SK-N-SH (cell line): ENCODE results near the gene CLPX. TPM values are rescaled to one million over a fixed set of nuclear protein-coding genes. Genes with fewer than 3 reads are reported as not detected.

Experiments
- CTCF ChIA-PET: fragments of 300-600, 350-600 bp; formaldehyde crosslinking; extraction: SDS; loops from one replicate; lab custom pipeline; 2021; lab: Yijun Ruan, JAX
- POLR2A ChIA-PET: fragments of 350-600 bp; sonication (Branson Sonifier 250); formaldehyde crosslinking; extraction: SDS; loops from one replicate; lab custom pipeline; 2020; ENCODE audit warnings: antibody characterized with exemption, inconsistent platforms; lab: Yijun Ruan, JAX
- DNase-seq: peaks from one replicate; pipeline ENCODE4 v3.0.0; 2012
- H2AFZ ChIP-seq: fragments of 200-600 bp; sonication (generic); 2 replicates; pipeline ENCODE4 v1.8.1; 2016; ENCODE audit warnings: antibody characterized with exemption, mild to moderate bottlenecking, low read depth
- H3F3A ChIP-seq: fragments of 200-600 bp; sonication (generic); replicated peaks from 2 replicates; pipeline ENCODE3; 2016; ENCODE audit warnings: antibody characterized with exemption, mild to moderate bottlenecking; ENCODE audit not compliant: insufficient read depth
- H3K27ac ChIP-seq, 2 experiments: fragments of 200-500 bp in 1 of 2; fragments of 200-600 bp in 1 of 2; sonication (Bioruptor generic) in 1 of 2; sonication (generic), shearing (Covaris generic) in 1 of 2; 2 replicates each; pipeline versions ENCODE4 v1.5.1 to v1.6.1; 2014 to 2016; ENCODE audit warnings: low read depth in 2 of 2, inconsistent platforms in 1 of 2, low read length in 1 of 2, mild to moderate bottlenecking in 1 of 2, mixed read lengths in 1 of 2
- H3K27me3 ChIP-seq: fragments of 200-600 bp; sonication (generic), shearing (Covaris generic); 2 replicates; pipeline ENCODE4 v1.6.1; 2016; ENCODE audit warnings: mixed run types; ENCODE audit not compliant: insufficient read depth
- H3K36me3 ChIP-seq, 2 experiments: fragments of 200-500 bp in 1 of 2; fragments of 200-600 bp in 1 of 2; sonication (Bioruptor generic) in 1 of 2; sonication (generic) in 1 of 2; replicated peaks in 1 of 2; 2 replicates each; pipeline versions ENCODE3 to v1.5.1; 2014 to 2016; ENCODE audit warnings: low read length in 1 of 2, mild to moderate bottlenecking in 1 of 2; ENCODE audit not compliant: insufficient read depth in 2 of 2, control insufficient read depth in 1 of 2
- H3K4me1 ChIP-seq, 2 experiments: fragments of 200-500 bp in 1 of 2; fragments of 200-600 bp in 1 of 2; sonication (Bioruptor generic) in 1 of 2; sonication (generic), shearing (Covaris generic) in 1 of 2; 2 replicates each; pipeline versions ENCODE4 v1.5.1 to v1.6.1; 2014 to 2016; ENCODE audit warnings: low read depth in 1 of 2, low read length in 1 of 2, mixed run types in 1 of 2; ENCODE audit not compliant: insufficient read depth in 2 of 2, control insufficient read depth in 1 of 2
- H3K4me2 ChIP-seq: fragments of 200-600 bp; sonication (generic), shearing (Covaris generic); 2 replicates; pipeline ENCODE4 v1.6.1; 2017; ENCODE audit warnings: mixed run types
- H3K4me3 ChIP-seq, 2 experiments: fragments of 200-500 bp in 1 of 2; fragments of 200-600 bp in 1 of 2; sonication (Bioruptor generic) in 1 of 2; sonication (generic), shearing (Covaris generic) in 1 of 2; 2 replicates each; pipeline versions ENCODE4 v1.5.1 to v1.8.1; 2014 to 2016; ENCODE audit warnings: low read depth in 2 of 2, inconsistent platforms in 1 of 2, low read length in 1 of 2, mild to moderate bottlenecking in 1 of 2, mixed read lengths in 1 of 2, moderate library complexity in 1 of 2
- H3K79me2 ChIP-seq: fragments of 200-600 bp; sonication (generic); 2 replicates; pipeline ENCODE4 v1.8.1; 2017; ENCODE audit warnings: mild to moderate bottlenecking; ENCODE audit not compliant: insufficient read depth
- H3K9ac ChIP-seq: fragments of 200-600 bp; sonication (generic); 2 replicates; pipeline ENCODE4 v1.6.1; 2017; ENCODE audit warnings: mixed run types
- H3K9me2 ChIP-seq: fragments of 200-600 bp; sonication (generic); 2 replicates; pipeline ENCODE4 v1.6.1; 2017; ENCODE audit warnings: mixed run types
- H3K9me3 ChIP-seq: fragments of 200-600 bp; sonication (generic); 2 replicates; pipeline ENCODE4 v1.6.1; 2017; ENCODE audit warnings: mixed run types, mild to moderate bottlenecking, moderate library complexity
- H4K20me1 ChIP-seq: fragments of 200-600 bp; sonication (generic); 2 replicates; pipeline ENCODE4 v1.6.1; 2017; ENCODE audit warnings: mild to moderate bottlenecking, mixed run types; ENCODE audit not compliant: insufficient read depth
- MEF2A ChIP-seq: IDR thresholded peaks from 2 replicates; pipeline ENCODE4 v1.4.0; 2012; ENCODE audit warnings: low read depth, borderline replicate concordance
- RAD21 ChIP-seq: IDR thresholded peaks from 2 replicates; pipeline ENCODE4 v1.6.1; 2012; ENCODE audit warnings: mild to moderate bottlenecking, low read length
- RXRA ChIP-seq: IDR thresholded peaks from 2 replicates; pipeline ENCODE4 v1.4.0; 2012; ENCODE audit warnings: low read depth, mild to moderate bottlenecking, borderline replicate concordance
- SMC3 ChIP-seq: IDR thresholded peaks from 2 replicates; pipeline ENCODE4 v1.6.1; 2012; ENCODE audit warnings: low read depth, low read length, improper control_type of control experiment
- TAF1 ChIP-seq: IDR thresholded peaks from 2 replicates; pipeline ENCODE4 v1.6.1; 2012; ENCODE audit warnings: low read depth, mild to moderate bottlenecking, low read length, moderate library complexity, borderline replicate concordance
- USF1 ChIP-seq: IDR thresholded peaks from 2 replicates; pipeline ENCODE4 v1.4.0; 2012; ENCODE audit warnings: low read depth, borderline replicate concordance
- ZBTB33 ChIP-seq: IDR thresholded peaks from 2 replicates; pipeline ENCODE4 v1.4.0; 2012; ENCODE audit warnings: low read depth, borderline replicate concordance
- WGBS: methylation state at CpG from one replicate; pipeline ENCODE4 v1.1.6; 2017; ENCODE audit warnings: low lambda C conversion rate; 5-methylcytosine and 5-hydroxymethylcytosine counted together
- polyA plus RNA-seq, 3 experiments: library from polyadenylated mRNA; depleted of rRNA; stranded (reverse); fragments of >200 nt; gene quantifications; 2 replicates each; pipeline ENCODE4 v1.2.3, GENCODE V29; 2012

The CLPX gene
- polyA plus RNA-seq, 1 of the 3 experiments (the other 2 are of a cell fraction), result 12.9 TPM

GRCh38 chr15:65164139-65164538, 21.0 kb downstream of the CLPX start (continued):
- no peak for TF ChIP-seq USF1

- no peak overlapping the region for H3K27ac ChIP-seq
- no peaks in the 10 kb centered on the region for H4K20me1 ChIP-seq
- H3K4me1 ChIP-seq, result peaks cover 0 to 6% of the 10 kb centered on the region in 2 experiments; a peak in 1 of 4 replicates
- DNase-seq, result no peak
- H3K36me3 ChIP-seq, result peaks cover 40 to 46% of the 10 kb centered on the region in 2 experiments
- CTCF ChIA-PET, result interaction anchor here (1.1 kb wide), 1 partner anchor 16 kb away, joined by 4 read pairs; no protein-coding TSS in a partner anchor
- no peak overlapping the region for H3K4me3 ChIP-seq
- POLR2A ChIA-PET, result no interaction called here
- H3K4me2 ChIP-seq, result no peak overlapping the region
- no peaks in the 10 kb centered on the region for H3K9me2 ChIP-seq
- no peaks in the 10 kb centered on the region for H3K27me3 ChIP-seq
- H3F3A ChIP-seq, result peaks cover 12% of the 10 kb centered on the region
- H3K79me2 ChIP-seq, result peaks cover 41% of the 10 kb centered on the region
- no peak overlapping the region for H3K9ac ChIP-seq
- no peak for TF ChIP-seq SMC3
- TF ChIP-seq ZBTB33, result no peak
- no peak for TF ChIP-seq RXRA
- peak; percentile 54; the same call in 1 of the 2 replicates for TF ChIP-seq MEF2A
- H3K9me3 ChIP-seq, result no peaks in the 10 kb centered on the region
- WGBS, result 78% methylated on average over 4 of the region's 4 CpGs
- no peak overlapping the region for H2AFZ ChIP-seq
These were observed 22.1 kb downstream of the CLPX start for GRCh38 chr15:65163041-65163440.

GRCh38 chr15:65156692-65157091, 28.4 kb downstream of the CLPX start:
- peaks cover 60 to 65% of the 10 kb centered on the region in 2 experiments for H3K36me3 ChIP-seq
- no peak overlapping the region for H3K27ac ChIP-seq
- H3K9ac ChIP-seq, result no peak overlapping the region
- H2AFZ ChIP-seq, result no peak overlapping the region
- 87% methylated on average over 5 of the region's 5 CpGs for WGBS
- no peak overlapping the region for H3K4me2 ChIP-seq
- H3K9me2 ChIP-seq, result no peaks in the 10 kb centered on the region
- no peaks in the 10 kb centered on the region for H3K9me3 ChIP-seq
- ChIA-PET POLR2A (no interaction called here), CTCF (no interaction called here)
- no peak overlapping the region for H3K4me3 ChIP-seq
- peaks cover 14% of the 10 kb centered on the region for H3K79me2 ChIP-seq
- H3K27me3 ChIP-seq, result no peaks in the 10 kb centered on the region
- DNase-seq, result no peak
- H4K20me1 ChIP-seq, result no peaks in the 10 kb centered on the region
- H3F3A ChIP-seq, result peaks cover under 1% of the 10 kb centered on the region
- TF ChIP-seq RAD21, result no peak
- TF ChIP-seq TAF1, result no peak
- H3K4me1 ChIP-seq, result no peaks in the 10 kb centered on the region
